Heart left ventricle (tissue), 13 donors: Measurements from ENCODE around the gene TOP1.

Source experiments
- CTCF ChIP-seq, 12 donors: fragments of 200-600 bp; sonication (generic) in 4 of 12; IDR thresholded peaks; one replicate each; pipeline versions ENCODE4 v1.5.0 to v1.8.0; 2018 to 2022; ENCODE audit warnings: antibody characterized with exemption in 12 of 12, mild to moderate bottlenecking in 5 of 12
- POLR2A ChIP-seq, 2 donors: fragments of 450-650 bp; IDR thresholded peaks; one replicate each; pipeline ENCODE4 v1.6.1; 2017; ENCODE audit warnings: antibody characterized with exemption in 2 of 2, mild to moderate bottlenecking in 2 of 2, moderate library complexity in 2 of 2
- donor health status: ischemic (EF 13 %, LVEDD 7.1; RV severe dilation, severe dysfunction).
- donor health status: DM: no; HTN: yes; CAD: no.
- donor health status: DM: no; HTN: no; CAD: no.
- donor health status: ischemic (EF 25% LVEDD 6.9; RV normal size, moderate dysfunction).
- donor health status: ischemic (EF 25% LVEDD 5.7; RV mildly dilated, moderate dysfunction).
- donor health status: ischemic (EF 35%, LVEDD 5.7; RV mildly dilated, moderate dysfunction).
- donor health status: nonischemic (EF 11% LVEDD 7.7; RV severe dilation, severe dysfunction).
- donor health status: DM: yes; HTN: yes; CAD: no.
- donor health status: PGD.
- donor health status: ischemic (EF 29% LVEDD 5.4; RV normal size, mild dysfunction).
- donor health status: nonischemic (EF 23%, LVEDD 6.1; RV moderate dilation, normal function).

GRCh38 chr20:41086402-41087324 lies 58.0 kb downstream of the TOP1 start:
- TF ChIP-seq CTCF (IDR thresholded peaks at IDR 0.05) (no peak), POLR2A (IDR thresholded peaks at IDR 0.05) (no peak)
